Right lobe of liver (tissue), 4 donors: ENCODE measurements around the gene CABCOCO1.

Source experiments
- CTCF ChIP-seq, 4 donors: fragments of 200-600 bp in 3 of 4; fragments of 450-650 bp in 1 of 4; IDR thresholded peaks; one replicate each; pipeline versions ENCODE4 v1.5.1 to v1.8.0; 2016 to 2022; ENCODE audit warnings: antibody characterized with exemption in 4 of 4, mild to moderate bottlenecking in 2 of 4
- POLR2A ChIP-seq: fragments of 450-650 bp; IDR thresholded peaks from one replicate; pipeline ENCODE4 v1.6.1; 2017; ENCODE audit warnings: antibody characterized with exemption, mild to moderate bottlenecking
- donor health status: DM: no; HTN: no; CAD: no.
- donor health status: DM: no; HTN: no; CAD: no.
- donor health status: DM: no; HTN: yes; CAD: no.

GRCh38 chr10:61620506-61620905, 42.2 kb upstream of the CABCOCO1 start:
- TF ChIP-seq CTCF (IDR thresholded peaks at IDR 0.05) (no peak), POLR2A (no peak)
